ENCODE measurements around the gene TBPL1.

The TBPL1 gene

DNA sequence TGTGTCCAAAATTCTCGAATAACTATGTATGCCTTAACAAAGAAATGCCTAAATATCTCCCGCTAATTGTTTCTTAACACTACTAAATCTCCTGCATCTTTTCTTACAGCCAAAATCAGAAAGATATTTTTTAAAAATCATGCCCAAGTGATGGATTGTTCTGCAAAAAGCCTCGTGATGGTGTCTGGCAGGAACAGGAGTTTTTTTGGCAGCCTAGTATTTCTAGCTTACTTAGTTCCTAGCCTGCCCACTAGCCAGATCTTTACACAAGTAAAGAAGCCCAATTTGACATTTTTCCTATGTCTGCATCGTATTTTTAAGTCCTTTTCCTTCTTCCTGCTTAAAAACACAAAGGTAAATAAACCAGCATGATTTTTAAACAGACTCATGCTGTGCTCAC, 67.9 kb downstream of the TBPL1 start:
- TF ChIP-seq, protein P1, sequence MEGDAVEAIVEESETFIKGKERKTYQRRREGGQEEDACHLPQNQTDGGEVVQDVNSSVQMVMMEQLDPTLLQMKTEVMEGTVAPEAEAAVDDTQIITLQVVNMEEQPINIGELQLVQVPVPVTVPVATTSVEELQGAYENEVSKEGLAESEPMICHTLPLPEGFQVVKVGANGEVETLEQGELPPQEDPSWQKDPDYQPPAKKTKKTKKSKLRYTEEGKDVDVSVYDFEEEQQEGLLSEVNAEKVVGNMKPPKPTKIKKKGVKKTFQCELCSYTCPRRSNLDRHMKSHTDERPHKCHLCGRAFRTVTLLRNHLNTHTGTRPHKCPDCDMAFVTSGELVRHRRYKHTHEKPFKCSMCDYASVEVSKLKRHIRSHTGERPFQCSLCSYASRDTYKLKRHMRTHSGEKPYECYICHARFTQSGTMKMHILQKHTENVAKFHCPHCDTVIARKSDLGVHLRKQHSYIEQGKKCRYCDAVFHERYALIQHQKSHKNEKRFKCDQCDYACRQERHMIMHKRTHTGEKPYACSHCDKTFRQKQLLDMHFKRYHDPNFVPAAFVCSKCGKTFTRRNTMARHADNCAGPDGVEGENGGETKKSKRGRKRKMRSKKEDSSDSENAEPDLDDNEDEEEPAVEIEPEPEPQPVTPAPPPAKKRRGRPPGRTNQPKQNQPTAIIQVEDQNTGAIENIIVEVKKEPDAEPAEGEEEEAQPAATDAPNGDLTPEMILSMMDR (IDR thresholded peaks at IDR 0.05; ENCODE audit: borderline replicate concordance, control extremely low read depth, extremely low read depth, insufficient read depth, missing control alignments), result no peak
- in situ Hi-C loops (cut with MboI; ENCODE audit: low sequenced_read_pairs, unreplicated experiment), result no loop called here
- DNase-seq (ENCODE audit: low spot score), result no peak

DNA sequence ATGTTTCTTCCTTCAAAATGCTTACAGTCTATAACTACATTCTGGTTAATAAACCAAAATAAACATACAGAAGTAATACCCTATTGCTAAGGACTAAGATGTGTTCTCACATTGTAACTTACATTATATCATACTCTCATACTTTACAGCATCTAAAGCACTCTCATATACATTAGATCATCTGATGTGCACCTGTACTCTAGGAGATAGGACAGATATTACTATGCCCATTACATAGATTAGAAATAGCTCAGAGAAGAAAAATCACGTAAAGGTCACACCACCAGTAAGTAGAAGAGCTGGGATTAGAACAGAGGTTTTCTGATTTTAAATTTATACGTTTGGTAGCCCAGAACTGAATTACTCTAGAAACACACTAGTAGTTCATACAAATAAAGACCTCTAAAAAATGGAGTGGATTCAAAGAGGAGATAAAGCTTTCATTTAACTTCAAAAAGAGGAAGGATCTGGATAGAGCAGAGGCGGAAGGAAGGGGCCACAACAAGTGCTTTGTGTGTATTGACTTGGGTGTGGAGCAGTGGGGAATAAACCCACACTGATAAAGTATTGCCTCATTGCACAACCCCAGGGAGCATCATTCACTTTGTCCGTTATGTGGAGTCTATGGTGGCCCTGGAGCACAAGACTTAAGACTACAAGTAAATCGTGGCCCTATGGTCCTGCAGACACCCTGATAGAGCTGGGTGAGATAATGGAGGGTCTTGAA, 68.5 kb downstream of the TBPL1 start:
- no peak for DNase-seq (ENCODE audit: low spot score)
- in situ Hi-C loops (cut with MboI; ENCODE audit: low sequenced_read_pairs, unreplicated experiment), result no loop called here
- TF ChIP-seq, protein P1 (IDR thresholded peaks at IDR 0.05; ENCODE audit: borderline replicate concordance, control extremely low read depth, extremely low read depth, insufficient read depth, missing control alignments), result no peak

DNA sequence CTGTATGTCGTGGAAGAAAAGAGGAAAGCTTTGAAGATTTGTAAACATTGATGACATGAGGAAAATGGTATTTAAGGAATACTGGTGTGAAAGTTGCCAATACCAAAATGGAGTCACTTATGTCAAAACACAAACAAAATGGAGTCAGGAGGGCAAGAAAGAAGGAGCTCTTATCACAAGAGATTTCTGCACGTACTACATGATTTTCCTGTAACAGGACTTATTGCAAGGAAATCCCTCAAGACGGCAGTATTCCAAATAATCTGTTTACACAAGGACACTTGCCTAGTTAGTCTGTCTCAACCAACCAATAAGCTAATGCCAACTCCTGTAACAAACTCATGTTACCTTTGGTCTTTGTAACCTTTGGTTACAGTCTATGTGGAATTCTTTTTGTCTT, 69.6 kb downstream of the TBPL1 start:
- TF ChIP-seq, protein P1 (IDR thresholded peaks at IDR 0.05; ENCODE audit: borderline replicate concordance, control extremely low read depth, extremely low read depth, insufficient read depth, missing control alignments), result no peak
- in situ Hi-C loops (cut with MboI; ENCODE audit: low sequenced_read_pairs, unreplicated experiment), result no loop called here

DNA sequence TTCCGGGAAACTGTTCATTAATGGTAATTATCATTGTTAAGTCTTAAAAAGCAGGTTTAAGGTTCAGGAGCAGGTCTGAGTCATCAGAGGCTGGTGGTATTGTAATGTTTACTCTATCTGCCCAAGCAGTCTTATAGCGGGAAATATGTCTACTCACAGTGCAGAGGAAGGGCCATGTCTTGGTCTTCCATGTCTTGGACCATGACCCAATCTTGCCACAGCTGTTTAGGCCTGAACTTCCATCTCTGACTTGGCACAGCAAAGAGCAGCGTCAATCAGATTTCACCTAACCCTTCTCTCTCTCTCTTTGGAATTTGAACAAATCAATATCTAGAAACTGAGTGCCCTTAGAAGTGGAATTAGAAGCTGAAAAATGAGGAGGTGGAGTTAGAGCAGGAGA, 73.6 kb downstream of the TBPL1 start:
- TF ChIP-seq, protein P1 (IDR thresholded peaks at IDR 0.05; ENCODE audit: borderline replicate concordance, control extremely low read depth, extremely low read depth, insufficient read depth, missing control alignments), result no peak
- no peak for DNase-seq (ENCODE audit: low spot score)

More for the DNA sequence above, 69.6 kb downstream of the TBPL1 start:
- no peak for DNase-seq (ENCODE audit: low spot score)

DNA sequence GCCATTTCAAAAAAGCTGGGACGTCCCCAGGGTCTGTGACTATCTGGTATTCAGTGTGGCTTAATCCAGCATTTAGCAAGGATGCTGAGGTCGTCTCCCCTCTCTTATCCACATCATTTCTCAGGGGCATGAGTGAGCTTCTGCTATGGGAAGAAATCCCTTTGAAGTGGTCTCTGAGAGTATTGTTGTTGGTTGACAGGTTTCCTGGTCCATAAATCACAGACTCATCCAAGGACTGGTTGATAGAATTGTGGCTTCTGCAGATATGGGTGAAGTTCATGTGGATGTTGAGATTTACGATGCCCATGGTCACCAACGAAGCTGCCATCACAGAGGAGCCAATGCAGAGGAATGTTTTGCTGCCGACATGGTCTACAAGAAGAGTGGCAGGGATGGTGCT, 75.4 kb downstream of the TBPL1 start:
- in situ Hi-C loops (cut with MboI; ENCODE audit: low sequenced_read_pairs, unreplicated experiment), result no loop called here
- TF ChIP-seq, protein P1 (IDR thresholded peaks at IDR 0.05; ENCODE audit: borderline replicate concordance, control extremely low read depth, extremely low read depth, insufficient read depth, missing control alignments), result no peak

More for the DNA sequence above, 73.6 kb downstream of the TBPL1 start:
- in situ Hi-C loops (cut with MboI; ENCODE audit: low sequenced_read_pairs, unreplicated experiment), result no loop called here

DNA sequence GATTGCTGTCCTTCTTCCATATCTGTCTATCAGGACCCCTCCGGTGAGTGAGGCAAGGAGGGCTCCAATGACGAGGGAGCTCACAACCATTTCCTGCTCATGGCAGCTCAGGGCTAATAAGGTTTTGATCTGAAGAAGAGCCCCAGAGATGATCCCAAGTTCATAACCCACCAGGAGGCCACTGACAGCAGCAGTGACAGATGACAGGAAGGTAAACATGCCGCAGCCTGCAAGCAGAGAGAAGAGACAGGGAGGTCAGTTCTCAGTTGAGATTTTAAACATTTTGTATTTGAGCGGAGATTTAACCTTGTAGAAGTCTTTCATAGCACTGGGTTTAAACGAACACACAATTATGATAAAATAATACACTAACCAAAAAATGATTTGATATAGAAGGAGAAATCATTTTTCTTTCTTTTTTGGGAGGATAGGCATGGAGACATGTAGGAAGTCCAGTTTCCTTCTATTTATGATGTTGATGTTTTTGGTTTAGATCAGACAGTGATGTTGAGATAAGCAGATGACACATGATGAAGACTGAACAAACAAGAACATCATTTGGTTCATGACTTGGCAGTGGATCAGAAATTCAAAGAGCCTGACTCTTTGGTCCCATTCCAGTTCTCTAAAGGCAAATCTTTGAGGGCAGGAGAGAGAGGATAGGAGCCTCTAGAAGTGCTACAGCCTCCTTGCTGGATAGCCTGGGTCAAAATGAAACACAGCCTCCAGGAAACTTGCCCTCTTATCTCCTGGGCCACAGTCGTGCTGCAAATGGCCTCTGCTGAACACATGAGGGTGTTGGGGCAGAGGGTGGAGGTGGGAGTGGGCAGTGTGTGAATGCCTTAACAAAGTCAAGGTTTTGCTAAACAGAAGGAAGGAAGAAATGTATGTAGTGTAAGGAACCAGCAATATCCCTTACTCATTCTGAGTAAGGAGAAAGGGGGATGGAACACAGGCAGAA, 76.8 kb downstream of the TBPL1 start:
- TF ChIP-seq, protein P1 (IDR thresholded peaks at IDR 0.05; ENCODE audit: borderline replicate concordance, control extremely low read depth, extremely low read depth, insufficient read depth, missing control alignments), result no peak
- DNase-seq (ENCODE audit: low spot score), result no peak
- in situ Hi-C loops (cut with MboI; ENCODE audit: low sequenced_read_pairs, unreplicated experiment), result no loop called here

More for the DNA sequence above, 75.4 kb downstream of the TBPL1 start:
- DNase-seq (ENCODE audit: low spot score), result no peak
